HG03097 (cell line): Measurements from ENCODE around the gene LRBA.

Experiments
- ATAC-seq: cut with Tn5 transposase; IDR thresholded peaks from one replicate; pipeline ENCODE4 v1.9.1; 2021; ENCODE audit not compliant: unreplicated experiment, low FRiP score

Gene LRBA

DNA sequence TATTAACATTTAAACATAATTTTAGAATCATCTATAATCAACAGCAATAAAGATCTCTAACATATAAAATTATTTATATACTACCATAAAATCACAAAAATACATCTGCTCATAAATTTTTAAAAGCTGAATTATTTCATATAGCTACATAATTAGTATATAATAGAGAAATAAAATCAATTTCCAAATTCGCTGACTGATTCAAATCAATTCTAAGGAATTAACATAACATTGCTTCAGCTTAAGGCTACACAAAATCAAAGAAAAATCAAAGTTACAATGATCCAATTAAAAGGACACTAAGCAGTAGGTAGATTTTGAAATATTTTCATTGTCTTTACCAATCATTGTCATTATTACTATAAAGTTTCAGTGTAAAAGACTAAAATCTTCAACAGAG, 194.7 kb downstream of the LRBA start:
- no peak for ATAC-seq

DNA sequence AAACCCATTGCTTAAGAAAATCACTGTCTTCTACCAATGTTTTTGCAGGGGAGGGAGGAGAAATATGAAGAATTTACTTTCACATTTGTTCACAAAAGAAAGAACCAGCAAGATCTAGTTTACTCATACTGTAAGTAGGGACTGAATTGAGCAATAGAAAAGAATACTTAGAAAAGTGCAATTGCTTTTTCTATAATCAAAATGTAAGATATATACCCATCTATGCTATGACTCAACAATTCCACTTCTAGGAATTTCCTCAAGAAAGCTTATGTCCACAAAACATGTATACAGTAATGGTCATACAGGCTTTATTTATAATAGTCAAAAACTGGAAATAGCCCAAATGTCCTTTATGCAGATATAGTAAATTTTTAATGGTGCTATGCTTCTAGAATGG, 196.4 kb downstream of the LRBA start:
- no peak for ATAC-seq

DNA sequence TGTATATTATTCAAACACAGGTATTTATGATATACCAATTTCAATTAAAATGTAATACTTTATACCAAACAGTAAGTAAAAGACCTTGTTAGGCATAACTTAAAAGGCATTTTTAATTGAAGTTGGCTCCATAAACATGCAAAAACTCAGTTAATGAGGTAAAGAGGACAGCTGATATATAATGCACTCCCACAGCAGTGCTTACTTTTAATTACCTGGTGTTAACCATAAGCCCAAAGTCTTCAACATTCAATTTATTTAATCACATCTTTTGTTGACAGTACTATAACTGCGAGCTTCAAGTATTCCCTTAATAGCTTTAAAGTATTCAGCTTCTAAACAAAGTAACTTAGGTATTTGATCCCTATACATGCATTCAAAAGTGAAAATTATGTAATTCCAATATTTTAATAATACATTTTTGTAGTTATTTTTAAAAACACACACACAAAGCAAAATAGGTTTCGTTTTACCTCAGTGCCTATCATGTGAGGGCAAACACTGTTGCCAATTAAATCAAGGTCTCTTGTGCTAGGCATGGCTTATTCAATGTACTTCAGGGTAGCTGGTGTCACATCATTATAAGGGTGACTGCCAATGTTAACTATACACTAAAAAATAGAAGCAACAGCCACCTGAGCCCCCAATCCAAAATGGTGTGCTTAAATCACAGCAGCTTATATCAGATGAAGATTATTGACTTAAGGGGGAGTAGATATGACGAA, 197.1 kb downstream of the LRBA start:
- ATAC-seq = no peak

DNA sequence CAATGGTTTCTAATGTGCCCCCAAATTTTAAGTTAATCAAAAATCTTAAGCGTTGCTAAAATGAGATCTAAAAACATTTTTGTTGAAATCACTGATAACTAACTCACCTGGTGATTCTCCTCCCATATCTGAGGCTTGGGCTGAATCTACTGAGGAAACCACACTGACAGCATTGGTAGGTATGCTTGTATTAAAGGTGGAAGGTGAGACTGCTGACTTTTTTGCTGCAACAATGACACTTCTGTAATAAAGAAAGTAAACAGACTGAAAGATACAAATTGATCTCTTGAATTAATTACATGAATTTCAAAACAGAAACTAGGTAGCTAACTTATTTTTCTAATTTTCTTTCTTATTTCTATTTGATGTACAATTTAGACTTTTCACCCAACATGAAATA, 198.1 kb downstream of the LRBA start:
- no peak for ATAC-seq

DNA sequence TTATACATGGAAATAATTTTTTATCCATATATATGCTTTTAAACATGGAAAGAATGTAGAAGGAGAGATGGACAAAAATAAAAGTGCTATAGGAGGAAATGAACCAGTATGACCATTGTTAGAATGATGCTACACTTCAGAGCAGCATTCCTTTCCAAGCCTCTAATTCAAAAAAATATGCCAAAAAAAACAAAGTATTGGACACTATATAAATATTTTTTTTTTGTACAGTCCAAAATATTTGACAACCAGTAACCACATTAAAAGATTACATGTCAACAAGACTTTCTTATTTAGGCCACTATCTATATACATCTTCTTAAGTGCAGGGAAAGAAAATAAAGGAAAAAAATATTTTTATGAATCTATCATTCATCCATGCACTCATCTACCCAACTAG, 198.6 kb downstream of the LRBA start:
- no peak for ATAC-seq

DNA sequence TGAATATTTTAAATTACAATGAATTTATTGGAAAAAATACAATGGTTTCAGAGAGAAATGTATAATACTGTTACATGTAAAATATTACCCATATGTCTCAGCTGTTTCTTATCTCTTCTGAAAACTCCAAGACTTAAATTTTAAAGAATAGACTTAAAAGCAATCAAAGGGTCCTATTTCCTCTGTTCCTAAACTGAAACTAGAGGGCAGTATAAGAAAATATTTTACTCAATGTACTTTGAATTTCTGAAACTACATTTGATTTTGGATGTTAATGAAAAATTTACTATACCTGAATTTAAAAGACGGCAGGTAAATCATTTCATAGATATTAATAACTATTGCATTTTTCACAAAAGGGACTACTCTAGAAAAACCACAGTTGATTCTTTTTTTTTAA, 200.2 kb downstream of the LRBA start:
- no peak for ATAC-seq

DNA sequence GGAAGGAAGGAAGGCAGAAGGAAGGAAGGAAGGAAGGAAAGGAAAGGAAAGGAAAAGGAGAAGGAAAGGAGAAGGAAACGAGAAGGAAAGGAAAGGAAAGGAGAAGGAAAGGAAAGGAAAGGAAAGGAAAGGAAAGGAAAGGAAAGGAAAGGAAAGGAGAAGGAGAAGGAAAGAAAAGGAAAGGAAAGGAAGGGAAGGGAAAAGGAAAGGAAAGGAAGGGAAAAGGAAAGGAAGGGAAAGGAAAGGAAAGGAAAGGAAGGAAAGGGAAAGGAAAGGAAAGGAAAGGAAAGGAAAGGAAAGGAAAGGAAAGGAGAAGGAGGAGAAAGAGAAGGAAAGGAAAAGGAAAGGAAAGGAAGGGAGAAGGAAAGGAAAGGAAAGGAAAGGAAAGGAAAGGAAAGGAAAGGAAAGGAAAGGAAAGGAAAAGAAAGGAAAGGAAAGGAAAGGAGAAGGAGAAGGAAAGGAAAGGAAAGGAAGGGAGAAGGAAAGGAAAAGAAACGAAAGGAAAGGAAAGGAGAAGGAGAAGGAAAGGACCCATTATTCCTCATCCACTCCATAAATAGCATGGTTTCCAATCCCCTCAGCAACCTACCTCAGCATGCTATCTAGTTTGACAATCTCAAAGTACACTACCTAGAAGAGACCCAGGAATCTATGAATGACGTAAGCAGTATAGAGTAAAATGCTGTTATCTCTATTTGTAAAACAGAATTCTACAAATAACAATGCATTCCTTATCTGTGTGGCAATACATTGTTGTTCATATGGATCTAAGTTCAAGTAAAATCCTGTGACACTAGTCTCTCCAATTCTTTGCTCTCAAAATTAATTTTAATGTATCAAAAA, 209.7 kb downstream of the LRBA start:
- no peak for ATAC-seq

DNA sequence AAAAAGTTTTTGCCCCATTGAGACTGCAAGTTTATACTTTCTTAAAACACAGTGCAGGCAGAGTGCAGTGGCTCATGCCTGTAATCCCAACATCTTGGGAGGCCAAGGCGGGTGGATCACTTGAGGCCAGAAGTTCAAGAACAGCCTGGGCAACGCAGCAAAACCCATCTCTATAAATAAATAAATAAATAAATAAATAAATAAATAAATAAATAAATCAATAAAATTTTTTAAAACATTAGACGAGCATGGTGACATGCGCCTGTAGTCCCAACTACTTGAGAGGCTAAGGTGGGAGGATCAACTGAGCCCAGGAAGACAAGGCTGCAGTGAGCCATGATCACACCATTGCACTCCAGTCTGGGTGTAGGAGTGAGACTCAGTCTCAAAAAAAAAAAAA, 213.3 kb downstream of the LRBA start:
- no peak for ATAC-seq

DNA sequence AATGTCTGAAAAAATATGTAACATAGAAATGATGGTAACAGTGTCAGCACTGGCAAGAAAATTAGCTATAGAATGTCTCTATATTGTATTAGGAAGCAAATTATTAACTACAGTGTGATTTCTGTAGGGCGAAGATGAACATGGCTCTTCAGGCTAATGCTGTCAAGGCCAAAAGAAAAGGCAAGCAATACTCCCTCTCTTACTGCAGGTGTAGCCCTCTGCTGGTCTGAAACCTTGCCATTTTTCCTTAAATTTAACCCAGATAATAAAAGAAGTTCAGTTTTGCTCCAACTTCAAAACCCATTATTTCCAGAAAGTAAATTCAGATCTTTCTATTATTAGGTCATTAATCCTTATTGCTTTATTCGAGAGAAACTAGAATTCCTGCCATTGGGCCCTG, 215.9 kb downstream of the LRBA start:
- ATAC-seq = no peak

DNA sequence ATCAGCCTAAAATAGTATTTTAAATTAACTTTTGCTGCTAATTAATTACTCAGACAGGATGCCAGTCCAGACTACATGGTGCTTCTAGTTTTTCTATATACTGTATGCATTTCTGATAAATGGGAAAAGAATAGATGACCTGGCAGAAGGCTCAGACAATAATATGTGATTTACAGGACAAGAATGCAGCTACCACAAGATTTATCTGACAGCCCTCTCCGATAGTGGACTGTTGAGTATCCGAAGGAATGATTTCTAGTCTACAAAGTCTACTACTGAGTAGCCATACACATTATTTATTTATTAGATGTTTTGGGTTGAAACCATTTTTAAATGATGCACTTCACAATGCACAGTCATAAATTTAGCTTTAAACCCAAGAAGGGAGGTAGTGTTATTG, 220.4 kb downstream of the LRBA start:
- no peak for ATAC-seq

DNA sequence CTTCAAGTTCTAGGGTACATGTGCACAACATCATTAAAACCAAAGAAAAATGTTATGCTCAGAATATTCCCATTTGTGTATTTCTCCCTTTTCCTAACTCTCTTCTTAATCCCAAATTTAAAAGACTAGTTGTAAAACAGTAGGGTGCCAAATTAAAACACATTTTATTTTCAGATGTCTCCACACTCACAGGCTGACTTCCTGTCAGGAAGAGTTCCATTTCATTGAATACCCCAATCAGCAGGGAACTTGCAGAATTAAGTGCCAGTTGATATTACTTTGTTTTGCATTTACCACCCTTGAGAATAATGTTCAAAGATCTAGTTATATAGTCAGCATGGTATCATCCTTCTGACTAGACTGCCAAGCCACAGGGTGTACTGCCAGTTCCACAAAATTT, 225.2 kb downstream of the LRBA start:
- no peak for ATAC-seq

DNA sequence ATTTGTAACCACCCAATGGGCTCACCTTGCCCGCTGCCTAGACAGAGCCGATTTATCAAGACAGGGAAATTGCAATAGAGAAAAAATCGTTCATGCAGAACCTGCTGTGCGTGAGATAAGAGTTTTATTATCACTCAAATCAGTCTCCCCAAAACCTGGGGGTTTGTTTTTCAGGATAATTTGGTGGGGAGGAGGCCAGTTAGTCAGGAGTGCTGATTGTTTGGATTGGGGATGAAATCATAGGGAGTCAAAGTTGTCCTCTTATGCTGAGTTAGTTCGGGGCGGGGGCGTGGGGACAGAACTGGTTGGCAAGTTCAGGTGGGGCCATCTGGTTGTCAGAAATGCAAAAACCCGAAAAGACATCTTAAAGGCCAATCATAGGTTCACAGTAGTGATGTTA, 230.1 kb downstream of the LRBA start:
- no peak for ATAC-seq

DNA sequence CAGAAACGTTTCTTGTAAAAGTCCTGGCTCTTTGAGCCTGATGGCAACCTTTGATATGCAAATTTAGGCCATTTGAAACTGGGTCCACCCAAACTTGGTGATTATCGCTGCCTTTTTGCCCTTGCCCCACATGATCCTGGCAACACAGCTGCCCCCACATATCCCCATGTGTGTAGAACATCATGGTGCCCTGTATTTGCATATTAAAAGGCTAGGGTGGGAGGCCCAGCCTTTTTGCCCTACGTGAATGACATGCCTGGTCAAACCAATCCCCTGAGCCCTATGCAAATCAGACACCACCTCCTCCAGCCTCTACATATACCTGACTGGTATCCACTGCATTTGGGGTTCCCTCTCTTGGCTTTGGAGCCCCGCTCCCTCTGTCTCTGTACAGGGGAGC, 230.8 kb downstream of the LRBA start:
- ATAC-seq = no peak

DNA sequence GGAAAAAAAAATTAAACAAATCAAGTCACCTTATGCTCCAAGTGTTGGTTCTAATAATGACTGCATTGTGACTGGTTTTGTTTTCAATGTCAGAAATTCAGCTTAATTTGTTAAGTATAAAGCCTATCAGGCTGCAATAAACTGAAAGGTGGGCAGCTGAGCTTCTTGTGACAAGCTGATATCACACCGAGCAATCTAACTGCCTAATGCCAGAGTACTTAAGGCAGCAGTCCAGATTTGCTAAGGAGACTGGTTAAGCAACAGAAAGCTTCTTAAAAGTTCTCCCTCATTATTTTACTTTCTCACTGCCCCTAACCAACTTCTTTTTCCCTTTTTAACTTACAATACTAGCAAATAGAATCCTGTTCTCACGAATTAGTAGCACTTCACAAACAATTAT, 232.2 kb downstream of the LRBA start:
- ATAC-seq = no peak

DNA sequence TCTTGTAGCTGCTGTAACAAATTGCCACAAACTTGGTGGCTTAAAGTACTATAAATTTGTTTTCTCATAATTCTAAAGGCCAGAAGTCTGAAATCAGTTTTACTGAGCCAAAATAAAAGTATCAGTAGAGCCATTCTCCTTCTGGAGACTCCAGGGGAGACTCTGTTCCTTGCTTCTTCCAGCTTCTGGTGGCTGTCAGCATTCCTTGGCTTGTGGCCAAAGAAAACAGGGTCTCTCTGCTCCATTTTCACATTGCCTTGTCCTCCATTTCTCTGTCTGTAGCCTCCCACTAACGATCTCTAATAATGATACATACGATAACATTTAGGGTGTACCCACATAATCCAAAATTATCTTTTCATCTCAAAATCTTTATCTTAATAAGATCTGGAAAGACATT, 232.8 kb downstream of the LRBA start:
- no peak for ATAC-seq

DNA sequence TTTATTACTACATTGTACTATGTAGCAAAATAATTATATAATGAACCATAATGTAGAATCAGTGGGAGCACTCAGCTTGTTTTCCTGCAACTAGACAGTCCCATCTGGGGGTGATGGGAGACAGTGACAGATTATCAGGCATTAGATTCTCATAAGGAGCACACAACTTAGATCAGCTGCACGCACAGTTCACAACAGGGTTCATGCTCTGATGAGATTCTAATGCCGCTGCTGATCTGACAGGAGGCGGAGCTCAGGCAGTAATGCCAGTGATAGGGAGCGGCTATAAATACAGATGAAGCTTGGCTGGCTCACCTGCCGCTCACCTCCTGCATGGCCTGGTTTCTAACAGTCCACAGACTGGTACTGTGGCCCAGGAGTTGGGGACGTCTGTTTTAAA, 233.9 kb downstream of the LRBA start:
- ATAC-seq = no peak

DNA sequence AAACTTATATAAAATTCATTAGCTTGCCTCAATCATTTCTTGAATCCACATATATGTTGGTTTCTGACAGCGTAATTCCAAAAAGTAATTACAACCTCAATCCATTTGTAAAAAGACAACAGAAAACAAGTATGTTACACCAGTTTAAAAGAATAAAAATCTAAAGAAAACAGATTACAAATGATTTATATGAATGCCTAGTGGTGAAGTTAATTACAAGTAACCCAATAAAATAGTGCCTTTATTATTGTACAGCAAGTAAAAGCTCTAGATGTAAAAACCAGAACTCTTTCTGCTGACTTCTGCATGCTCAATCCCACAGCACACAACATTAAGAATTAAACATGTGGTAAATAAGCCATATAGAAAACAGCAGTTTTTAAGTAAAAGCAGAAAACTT, 235.4 kb downstream of the LRBA start:
- ATAC-seq = no peak

DNA sequence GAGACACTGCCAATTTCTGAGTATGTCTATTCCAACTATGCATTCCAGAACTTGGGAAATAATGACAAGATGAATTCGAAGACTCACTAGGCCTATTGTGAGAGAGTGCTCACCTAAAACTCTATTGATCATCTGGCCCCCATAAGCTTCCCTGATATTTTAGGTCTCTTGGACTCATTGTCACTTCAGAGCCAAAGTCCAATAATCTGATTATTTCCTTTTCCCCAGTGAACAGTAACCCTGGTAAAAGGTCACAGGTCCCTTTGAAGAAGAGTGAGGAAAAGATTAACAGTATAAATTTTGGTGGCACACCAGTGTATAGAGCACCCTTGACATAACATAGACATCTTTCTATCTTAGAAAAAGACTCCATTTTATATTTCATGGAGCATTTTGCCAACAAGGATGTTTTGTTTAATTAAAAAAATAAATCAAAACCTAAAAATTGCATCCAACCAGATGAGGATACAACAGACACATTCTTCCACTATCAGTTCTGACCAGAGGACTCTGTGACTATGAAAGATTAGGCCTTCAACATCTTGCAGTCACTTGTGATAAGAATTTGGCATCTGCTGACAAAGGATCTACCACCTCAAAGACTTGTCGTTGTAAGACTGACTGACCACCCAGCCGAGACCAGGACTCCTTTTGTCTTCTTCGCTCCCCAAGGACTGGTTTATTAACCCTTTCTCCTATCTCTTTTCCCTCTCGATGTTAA, 241.2 kb downstream of the LRBA start:
- no peak for ATAC-seq

DNA sequence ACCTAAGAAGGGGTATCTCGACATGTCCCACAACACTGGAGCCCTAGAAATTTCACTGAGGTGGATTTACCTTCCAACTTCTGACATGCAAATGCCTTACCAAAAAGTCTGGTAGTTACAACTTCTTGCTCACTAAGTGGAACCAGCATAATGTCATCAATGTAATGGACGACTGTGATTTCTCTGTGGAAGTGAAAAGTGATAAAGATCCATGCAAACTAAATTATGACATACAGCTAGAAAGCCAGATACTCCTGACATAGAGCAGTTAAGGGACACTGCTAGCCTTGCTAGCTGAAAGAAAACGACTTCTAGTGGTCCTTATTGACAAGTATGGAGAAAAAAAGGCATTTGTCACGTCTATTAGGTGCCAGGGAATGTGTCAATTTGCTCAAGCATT, 242.1 kb downstream of the LRBA start:
- ATAC-seq = no peak

DNA sequence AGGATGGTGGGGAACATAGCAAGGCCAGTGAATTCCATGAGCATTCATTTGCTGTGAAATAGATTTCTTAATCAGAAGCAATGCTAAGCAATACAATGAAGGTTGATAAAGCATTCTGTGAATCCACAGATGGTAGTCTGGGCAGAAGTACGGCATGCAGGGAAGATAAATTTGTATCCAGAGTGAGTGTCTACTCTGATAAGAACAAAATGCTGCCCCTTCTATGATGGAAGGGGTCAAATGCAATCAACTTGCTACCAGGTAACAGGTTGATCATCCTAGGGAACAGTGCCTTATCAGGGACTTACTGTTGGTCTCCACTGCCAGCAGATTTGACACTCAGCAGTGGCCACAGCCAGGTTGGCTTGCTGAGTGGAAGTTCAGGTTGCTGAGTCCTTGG, 243.7 kb downstream of the LRBA start:
- no peak for ATAC-seq

DNA sequence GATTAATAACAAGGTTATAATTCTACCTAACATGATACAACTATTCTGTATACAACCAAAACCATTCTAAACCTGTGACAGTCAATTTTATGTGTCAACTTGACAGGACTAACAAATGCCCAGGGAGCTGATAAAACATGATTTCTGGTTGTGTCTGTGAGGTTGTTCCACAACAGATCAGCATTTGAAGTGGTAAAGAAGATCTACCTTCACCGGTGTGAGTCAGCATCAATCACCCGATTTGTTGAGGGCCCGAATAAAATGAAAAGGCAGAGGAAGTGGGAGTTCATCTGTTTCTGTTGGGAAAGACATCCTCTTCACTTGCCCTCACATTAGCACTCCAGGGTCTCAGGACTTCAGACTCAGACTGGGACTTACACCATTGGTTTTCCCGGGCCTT, 245.2 kb downstream of the LRBA start:
- ATAC-seq = no peak

DNA sequence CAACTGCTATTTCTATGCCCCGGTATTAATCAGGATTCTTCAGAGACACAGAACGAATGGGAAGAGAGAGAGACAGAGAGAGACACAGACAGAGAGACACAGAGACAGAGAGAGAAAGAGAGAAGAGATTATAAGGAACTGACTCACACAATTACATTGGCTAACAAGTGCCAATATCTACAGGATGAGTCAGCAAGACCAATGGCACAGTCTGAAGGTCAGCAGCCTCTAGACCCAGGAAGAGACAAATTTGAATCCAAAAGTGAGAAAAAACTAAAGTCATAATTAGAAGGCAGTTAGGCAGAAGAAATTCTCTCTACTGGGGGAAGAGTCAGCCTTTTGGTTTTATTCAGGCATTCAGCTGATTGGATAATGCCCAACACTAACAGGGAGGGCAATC, 245.8 kb downstream of the LRBA start:
- no peak for ATAC-seq
